Fibroblast of mammary gland (primary cell): ENCODE results near the gene GFY.

Experiments
- DNase-seq: peaks from one replicate; pipeline ENCODE4 v3.0.0-alpha.2; 2010; ENCODE audit warnings: low read depth
- H3K4me3 ChIP-seq: 2 replicates; pipeline ENCODE4 v1.5.1; 2011; ENCODE audit warnings: low read depth, mild to moderate bottlenecking, low read length, moderate library complexity; ENCODE audit not compliant: control insufficient read depth
- CTCF ChIP-seq: conservative IDR thresholded peaks from 2 replicates; pipeline ENCODE4 v1.5.1; 2011; ENCODE audit warnings: low read depth, low read length, inconsistent platforms; ENCODE audit not compliant: control insufficient read depth, insufficient read depth

GFY gene

GRCh38 chr19:49427339-49427738 is 2.2 kb downstream of the GFY start:
- no peak overlapping the region for H3K4me3 ChIP-seq
- no peak for DNase-seq
- no peak for TF ChIP-seq CTCF

- H3K4me3 ChIP-seq, result no peak overlapping the region
- no peak for DNase-seq
- TF ChIP-seq CTCF, result no peak
These were observed 2.8 kb downstream of the GFY start for GRCh38 chr19:49427855-49428546.

- no peak overlapping the region for H3K4me3 ChIP-seq
- no peak for TF ChIP-seq CTCF
- no peak for DNase-seq
These were observed 3.6 kb downstream of the GFY start for GRCh38 chr19:49428547-49429451.

GRCh38 chr19:49430172-49430677 is 5.0 kb downstream of the GFY start:
- no peak overlapping the region for H3K4me3 ChIP-seq
- no peak for TF ChIP-seq CTCF
- DNase-seq, result no peak

- H3K4me3 ChIP-seq, result no peak overlapping the region
- TF ChIP-seq CTCF, result peak; percentile 16
- no peak for DNase-seq
These were observed 5.6 kb downstream of the GFY start for GRCh38 chr19:49430678-49431329.

GRCh38 chr19:49431330-49431749 is 6.2 kb downstream of the GFY start:
- no peak overlapping the region for H3K4me3 ChIP-seq
- DNase-seq, result no peak
- no peak for TF ChIP-seq CTCF
